NCI-H2171 treated with DMSO at 0.1 percent for 48 hours (cell line): ENCODE results near the gene P3H2.
A peak's percentile ranks its signal among the peaks of the same experiment; 100 is the strongest.

Source experiments
- DNase-seq: peaks from one replicate; lab custom pipeline; 2025; lab: John Stamatoyannopoulos, UW

The P3H2 gene

GRCh38 chr3:189945935-189946709 lies 174.6 kb downstream of the P3H2 start:
- DNase-seq, result no peak

GRCh38 chr3:189944285-189945145 lies 176.2 kb downstream of the P3H2 start:
- DNase-seq, result no peak

- DNase-seq, result no peak
Measured at GRCh38 chr3:189942948-189943347, 177.7 kb downstream of the P3H2 start.

GRCh38 chr3:189941679-189942078 lies 179.0 kb downstream of the P3H2 start:
- DNase-seq, result peak; percentile 24

GRCh38 chr3:189941125-189941524 lies 179.6 kb downstream of the P3H2 start:
- DNase-seq, result no peak

- no peak for DNase-seq
Measured at GRCh38 chr3:189937302-189938127, 183.2 kb downstream of the P3H2 start.

- DNase-seq, result peak; percentile 82
Measured at GRCh38 chr3:189936201-189936945, 184.3 kb downstream of the P3H2 start.

GRCh38 chr3:189927975-189928895 lies 192.5 kb downstream of the P3H2 start:
- no peak for DNase-seq

- DNase-seq, result no peak
Measured at GRCh38 chr3:189921770-189922169, 198.9 kb downstream of the P3H2 start.

- no peak for DNase-seq
Measured at GRCh38 chr3:189914799-189915198, 205.9 kb downstream of the P3H2 start.

- no peak for DNase-seq
Measured at GRCh38 chr3:189911001-189911400, 209.7 kb downstream of the P3H2 start.

- no peak for DNase-seq
Measured at GRCh38 chr3:189909573-189909972, 211.1 kb downstream of the P3H2 start.

GRCh38 chr3:189909139-189909538 lies 211.6 kb downstream of the P3H2 start:
- no peak for DNase-seq

GRCh38 chr3:189908646-189909045 lies 212.1 kb downstream of the P3H2 start:
- no peak for DNase-seq

- DNase-seq, result no peak
Measured at GRCh38 chr3:189907803-189908202, 212.9 kb downstream of the P3H2 start.
